GM18520 (cell line): ENCODE data around the gene NPB.
A peak's percentile ranks its signal among the peaks of the same experiment; 100 is the strongest.

ENCODE experiments used
- ATAC-seq: cut with Tn5 transposase; IDR thresholded peaks from one replicate; pipeline ENCODE4 v1.9.1; 2021; ENCODE audit not compliant: unreplicated experiment

NPB gene

GRCh38 chr17:81869221-81870130 lies 32.6 kb upstream of the NPB start:
- no peak for ATAC-seq

- ATAC-seq = no peak
Observed at GRCh38 chr17:81870131-81870980, 31.7 kb upstream of the NPB start.

- ATAC-seq = no peak
Observed at GRCh38 chr17:81870981-81871386, 31.1 kb upstream of the NPB start, which contains the start of gene ARHGDIA. Gene ARHGDIA, minus strand, starts transcription at chr17:81871337. Its CDS starts 1,407 bp downstream, at chr17:81869930.

DNA sequence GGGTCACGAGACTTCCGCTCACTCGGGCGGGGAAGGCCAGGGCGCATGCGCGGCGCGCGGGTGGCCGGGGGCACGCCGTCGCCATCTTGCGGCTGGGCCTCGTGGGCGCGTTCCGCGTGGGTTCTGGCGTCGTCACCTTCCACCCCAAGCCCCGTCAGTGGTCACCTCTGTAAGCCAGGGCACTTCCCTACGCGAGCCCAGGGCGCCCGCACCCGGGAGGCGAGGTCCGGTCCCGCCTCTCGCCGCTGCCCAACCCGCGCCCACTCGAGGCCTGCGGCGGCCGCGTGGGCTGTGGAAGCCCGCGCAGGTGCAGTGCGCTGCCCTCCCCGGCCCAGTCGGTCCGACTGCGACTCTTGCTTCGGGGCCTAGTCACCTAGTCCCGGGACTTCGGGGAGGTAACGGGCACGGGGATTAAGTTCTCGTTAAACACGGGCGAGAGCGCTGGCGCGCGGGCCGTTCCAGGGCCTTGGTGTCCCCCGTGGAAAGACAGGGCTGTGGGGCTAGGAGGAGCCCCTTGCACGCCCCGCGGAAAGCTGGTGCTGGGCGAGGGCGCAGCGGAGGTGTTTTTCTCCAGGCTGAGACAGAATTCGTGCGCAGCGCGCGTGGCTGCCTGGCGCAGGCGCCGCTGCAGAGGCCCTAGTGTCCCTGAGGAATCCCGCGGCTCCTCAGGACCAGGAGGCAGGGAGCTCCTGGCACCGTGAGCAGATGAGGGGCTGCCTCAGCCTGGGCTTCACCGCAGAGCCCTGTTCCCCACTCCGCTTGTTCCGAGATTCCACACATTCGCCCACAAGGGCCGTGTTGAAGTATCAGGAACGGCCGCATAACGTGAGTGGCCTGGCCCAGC lies 30.4 kb upstream of the NPB start:
- ATAC-seq = peak; percentile 36

GRCh38 chr17:81877569-81877968 lies 24.5 kb upstream of the NPB start:
- no peak for ATAC-seq

- no peak for ATAC-seq
Observed at GRCh38 chr17:81878294-81878693, 23.7 kb upstream of the NPB start.

GRCh38 chr17:81879121-81879520 lies 22.9 kb upstream of the NPB start:
- ATAC-seq = no peak

GRCh38 chr17:81884520-81884919 lies 17.5 kb upstream of the NPB start:
- ATAC-seq = no peak

DNA sequence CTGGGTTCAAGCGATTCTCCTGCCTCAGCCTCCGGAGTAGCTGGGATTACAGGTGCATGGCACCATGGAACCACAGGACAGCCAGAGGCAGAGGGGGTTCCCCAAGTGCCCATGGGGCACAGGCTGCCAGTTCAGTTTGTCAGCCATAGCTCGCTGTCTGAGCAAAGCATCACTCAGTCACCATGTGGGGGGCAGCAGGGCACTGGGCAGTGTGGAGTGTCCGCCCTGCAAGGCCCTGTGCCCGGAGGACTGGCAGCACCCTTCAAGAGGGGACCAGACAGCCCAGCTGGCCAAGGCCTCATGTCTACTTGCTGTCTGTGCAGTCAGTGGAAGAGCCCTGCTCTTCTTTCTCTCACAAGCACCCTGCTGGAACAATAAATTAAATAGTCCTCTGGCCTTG lies 17.1 kb upstream of the NPB start:
- ATAC-seq = no peak

GRCh38 chr17:81885454-81885853 lies 16.6 kb upstream of the NPB start:
- no peak for ATAC-seq

DNA sequence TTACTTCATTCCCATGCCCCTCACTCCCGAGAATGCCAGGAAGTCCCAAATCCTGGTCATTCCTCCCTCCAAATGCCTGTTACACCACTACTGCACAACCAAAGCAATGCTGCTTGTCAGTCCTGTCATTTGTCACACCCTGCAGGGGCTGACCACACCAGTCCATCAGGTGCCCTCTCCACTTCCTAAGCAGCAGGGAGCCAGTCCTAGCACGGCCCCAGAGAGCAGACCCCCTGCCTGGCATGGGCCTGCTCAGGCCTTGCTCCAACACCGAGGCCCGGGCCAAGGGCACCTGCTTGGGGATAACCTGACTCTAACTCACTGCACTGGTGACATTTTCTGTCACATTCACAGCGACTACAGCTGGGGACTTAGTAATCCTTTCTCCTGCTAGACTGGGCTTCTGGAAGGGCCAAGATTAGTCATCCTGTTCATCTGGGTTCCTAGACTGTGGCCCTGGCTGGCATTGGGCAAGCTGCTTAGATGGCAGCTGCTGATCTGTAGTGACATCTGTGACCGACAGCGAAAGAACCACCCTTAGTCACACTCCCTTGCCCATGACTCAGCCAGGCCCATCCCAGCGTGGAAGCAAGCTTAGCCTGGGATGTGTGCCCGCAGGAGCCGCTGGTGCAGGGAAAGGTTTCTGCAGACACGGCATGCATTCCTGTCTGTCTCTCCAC lies 16.0 kb upstream of the NPB start:
- no peak for ATAC-seq

GRCh38 chr17:81888105-81888987 lies 13.7 kb upstream of the NPB start:
- no peak for ATAC-seq

DNA sequence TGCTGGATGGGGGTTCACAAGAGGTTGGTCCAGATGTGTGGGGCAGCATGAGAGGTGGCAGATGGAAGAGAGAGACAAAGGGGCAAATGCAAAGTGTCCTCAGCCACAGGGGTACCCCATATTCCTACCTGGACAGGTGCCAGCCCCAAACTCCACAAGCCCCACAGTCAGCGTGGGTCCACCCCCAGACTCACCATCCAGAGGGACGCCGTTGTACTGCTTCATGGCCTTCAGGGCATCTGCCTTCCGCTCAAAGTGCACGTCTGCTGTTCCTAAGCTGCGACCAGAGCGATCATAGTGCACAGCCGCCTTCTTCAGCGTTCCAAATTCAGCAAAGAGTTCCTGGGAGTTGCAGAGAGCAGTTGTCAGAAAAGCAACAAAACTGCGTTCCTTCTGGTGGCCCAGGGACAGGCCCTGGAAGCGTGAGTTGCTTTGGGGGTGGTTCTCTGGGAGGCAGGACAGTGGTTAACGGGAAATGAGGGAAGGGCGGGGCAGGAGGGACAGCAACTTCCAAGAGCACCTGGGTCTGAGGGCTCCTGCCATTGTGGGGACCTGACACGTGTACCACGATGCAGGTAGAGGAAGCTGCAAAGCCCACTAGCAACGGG lies 12.9 kb upstream of the NPB start:
- ATAC-seq = no peak

GRCh38 chr17:81889602-81890001 lies 12.4 kb upstream of the NPB start:
- ATAC-seq = no peak

DNA sequence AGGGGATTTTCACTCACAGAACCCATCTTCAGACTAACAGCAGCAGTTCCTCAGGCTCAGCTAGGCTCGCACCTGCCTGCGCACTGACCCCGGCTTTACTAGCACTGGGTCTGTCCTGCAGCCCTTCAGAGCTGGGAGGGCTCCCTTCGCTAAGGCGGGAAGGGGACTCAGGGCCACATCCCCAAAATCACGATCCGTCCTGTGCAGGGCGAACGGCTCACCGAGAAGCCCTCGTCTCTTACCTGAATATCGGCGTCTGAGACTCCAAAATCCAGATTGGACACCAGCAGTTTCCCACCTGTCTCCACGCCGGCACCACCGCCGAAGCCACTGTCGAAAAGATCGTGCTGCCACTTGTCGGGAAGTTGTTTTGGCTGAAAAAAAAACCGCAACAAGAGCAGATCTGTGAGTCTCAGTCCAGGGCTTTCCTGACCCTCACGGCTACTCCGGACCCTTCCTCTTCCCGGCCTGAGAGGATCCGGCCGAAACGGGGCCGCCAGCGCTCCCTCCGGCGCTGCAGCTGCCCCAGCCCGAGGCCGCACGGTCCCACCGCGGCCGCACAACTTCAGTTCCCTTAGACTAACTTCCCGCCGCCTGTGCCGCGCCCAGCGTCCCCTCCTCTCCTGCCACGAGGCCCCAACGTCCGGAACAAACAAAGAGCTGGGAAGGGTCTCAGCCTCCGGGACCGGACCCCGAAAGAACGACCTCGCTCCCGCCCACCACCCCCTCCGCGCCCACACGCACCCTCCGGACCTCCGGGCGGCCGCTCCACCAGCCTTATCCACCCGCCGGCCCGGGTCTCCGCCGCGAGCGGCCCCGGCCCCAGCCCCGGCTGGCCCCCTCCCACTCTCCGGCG lies 11.4 kb upstream of the NPB start:
- ATAC-seq = no peak

GRCh38 chr17:81891303-81891552 lies 10.8 kb upstream of the NPB start:
- peak; percentile 21 for ATAC-seq

- ATAC-seq = no peak
Observed at GRCh38 chr17:81895400-81895799, 6.6 kb upstream of the NPB start.
